MM.1S (cell line): ENCODE results near the gene NMNAT2.

Experiments
- CTCF ChIP-seq: fragments of 300-600 bp; sonication (generic); IDR thresholded peaks from 2 replicates; pipeline ENCODE4 v1.5.1; 2016; ENCODE audit warnings: antibody characterized with exemption, low read length, mixed read lengths
- EZH2 ChIP-seq: fragments of 300-600 bp; sonication (generic); optimal IDR thresholded peaks from 2 replicates; pipeline ENCODE3; 2017; ENCODE audit warnings: low read depth, mild to moderate bottlenecking, antibody characterized with exemption, low read length, mixed read lengths
- EZH2phosphoT487 ChIP-seq: fragments of 300-600 bp; sonication (generic); IDR thresholded peaks from 2 replicates; pipeline ENCODE4 v1.6.1; 2018; ENCODE audit warnings: antibody characterized with exemption, low read length

DNA sequence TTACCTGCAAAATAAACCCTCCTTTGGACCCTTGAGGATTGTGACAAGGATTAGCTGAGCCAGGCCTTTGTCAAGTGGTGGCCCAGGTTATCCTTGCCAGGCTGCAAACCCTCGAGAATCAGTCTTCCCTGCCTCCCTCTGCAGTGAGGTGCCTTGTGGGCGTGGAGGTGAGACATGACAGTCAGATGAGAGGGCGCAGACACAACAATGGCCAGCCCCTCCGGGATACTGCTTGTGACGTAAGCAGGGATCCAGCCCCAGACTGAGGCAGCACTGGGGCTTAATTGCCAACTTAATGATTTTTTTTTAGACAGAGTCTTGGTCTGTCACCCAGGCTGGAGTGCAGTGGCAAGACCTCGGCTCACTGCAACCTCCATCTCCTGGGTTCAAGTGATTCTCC lies 127.6 kb downstream of the NMNAT2 start:
- no peak for TF ChIP-seq CTCF
- TF ChIP-seq EZH2, result no peak
- TF ChIP-seq EZH2phosphoT487, result no peak
